NCI-H128 (cell line): ENCODE measurements around the gene ZFYVE19.

ENCODE experiments used
- DNase-seq: peaks from one replicate; lab custom pipeline; 2025; ENCODE audit not compliant: unreplicated experiment; lab: John Stamatoyannopoulos, UW

ZFYVE19 gene

DNA sequence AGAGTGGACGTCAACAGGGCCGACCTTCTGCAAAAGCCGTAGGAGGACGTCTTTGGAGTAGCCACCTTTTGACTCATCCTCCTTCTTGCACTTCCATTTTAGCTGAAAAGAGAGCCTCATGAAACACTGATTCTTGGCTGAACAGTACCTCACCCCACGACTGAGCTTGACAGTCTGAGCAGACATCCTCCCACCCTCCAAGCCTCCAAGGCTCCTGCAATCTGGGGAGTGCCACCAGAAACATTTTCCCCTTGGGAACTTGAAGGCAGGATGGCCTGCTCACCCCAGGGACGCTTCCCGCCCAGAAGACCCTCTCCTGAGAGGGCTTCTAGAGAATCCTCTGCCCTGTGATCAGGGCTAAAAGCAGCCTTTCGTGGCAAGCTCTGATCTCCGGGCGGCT, 31.9 kb upstream of the ZFYVE19 start:
- no peak for DNase-seq

DNA sequence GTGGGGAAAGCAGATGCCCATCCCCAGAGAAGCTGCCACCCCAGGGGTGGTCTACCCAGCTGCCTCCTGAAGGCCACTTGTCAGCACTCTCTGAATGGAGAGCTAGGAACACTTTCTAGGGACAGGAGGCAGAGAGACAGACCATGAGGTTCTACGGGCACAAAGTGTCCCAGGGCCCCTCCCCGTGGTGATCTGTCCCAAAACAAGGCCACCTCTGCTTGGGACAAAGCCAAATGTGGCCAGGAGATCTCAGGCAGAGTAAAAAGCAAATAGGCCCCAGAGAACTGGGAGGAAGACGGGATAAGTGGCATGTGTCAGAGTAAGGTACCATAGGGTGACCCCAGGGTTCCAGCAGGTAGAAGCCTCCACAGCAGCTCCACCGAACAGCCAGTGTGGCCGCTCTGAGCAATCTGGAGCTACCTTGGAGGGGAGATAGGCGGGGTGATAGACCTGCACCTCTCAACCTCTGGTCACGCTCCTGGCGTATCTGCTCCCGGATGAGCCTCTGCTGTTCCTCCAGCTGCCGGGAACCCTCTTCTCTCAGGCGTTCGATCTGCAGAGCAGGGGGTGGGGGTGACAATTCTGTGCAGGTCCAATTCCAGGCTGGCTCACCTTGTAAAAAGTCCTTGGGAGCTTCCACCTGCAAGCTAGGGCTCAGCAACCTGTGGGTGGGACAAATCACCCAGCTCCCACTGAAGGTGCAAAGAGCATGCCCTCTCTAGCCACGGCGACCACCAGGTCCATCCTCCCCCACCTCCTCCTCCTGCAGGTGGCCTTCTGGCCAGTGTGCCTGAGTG, 31.0 kb upstream of the ZFYVE19 start:
- no peak for DNase-seq

DNA sequence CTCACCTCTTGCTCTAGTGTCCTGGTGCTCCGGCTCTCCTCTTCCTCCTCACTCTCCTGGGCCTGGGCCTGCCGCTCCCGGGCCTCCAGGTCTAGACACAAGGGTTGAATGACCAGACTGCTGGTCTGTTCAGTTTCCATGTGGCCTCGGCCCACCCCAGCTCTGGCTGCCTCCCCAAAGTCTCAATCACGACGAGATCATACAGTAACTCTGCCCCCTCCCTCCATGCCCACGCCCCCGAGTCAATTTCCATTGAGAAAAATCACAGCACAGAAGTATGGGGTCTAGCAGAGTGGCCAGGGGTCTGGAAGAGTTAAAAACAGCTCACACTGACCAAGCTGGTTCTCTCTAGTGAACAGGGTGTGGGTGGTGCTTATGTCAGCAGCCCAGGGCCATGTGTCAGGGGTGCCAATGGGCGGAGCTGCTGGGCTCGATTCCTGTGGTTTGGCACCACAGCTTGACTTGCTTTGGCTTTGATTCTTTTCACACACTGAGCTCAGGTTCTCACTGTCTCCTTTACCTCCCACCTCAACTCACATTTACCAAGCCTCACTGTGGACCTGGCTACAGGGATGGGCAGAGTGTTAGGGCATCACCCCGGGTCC, 30.2 kb upstream of the ZFYVE19 start:
- DNase-seq = no peak

DNA sequence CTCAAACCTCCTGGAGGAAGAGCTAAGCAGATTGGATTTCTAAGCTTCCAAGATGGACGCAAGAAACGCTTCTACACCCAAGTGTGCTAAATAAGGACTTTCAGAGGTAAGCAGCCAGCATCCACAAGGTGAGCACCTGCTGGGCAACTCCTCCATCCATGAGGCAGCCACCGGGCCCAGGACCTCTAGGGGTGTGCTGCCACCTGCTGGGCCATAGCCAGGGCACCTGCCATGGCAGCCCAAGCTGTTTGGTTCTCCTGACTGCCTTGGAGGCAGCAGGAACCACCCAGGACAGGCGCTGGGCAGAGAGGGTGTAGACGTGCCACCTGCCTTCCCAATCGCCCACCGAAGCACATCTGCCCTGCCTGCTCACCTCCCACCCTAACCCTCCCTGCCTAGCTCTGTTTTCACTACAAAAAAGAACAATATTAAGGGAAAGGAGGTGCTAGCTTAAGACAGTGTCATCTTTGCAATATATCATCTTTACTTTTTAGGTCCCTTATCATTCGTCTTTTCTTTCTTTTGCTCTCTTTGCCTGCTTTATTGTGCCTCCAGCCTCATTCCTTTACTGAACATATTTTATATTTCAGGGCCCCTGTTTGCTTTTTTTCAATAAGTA, 24.2 kb upstream of the ZFYVE19 start:
- DNase-seq = no peak

DNA sequence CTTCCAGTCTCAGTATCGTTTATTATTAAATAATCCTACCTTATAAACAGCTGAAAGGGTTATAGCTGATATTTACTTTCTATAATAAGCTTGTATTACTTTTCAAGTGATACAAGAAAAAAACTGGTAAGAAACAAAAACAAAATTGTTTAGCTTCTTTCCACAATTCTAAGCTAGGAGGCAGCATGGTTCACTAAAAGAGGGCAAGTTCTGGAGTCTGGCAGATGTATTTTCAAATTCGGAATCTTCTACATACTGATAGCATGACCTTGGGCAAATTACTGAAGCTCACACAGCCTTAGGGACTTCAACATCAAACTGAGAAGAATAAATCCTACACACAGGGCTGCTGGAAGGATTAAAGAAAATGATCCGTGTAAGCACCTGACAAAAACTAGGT, 21.7 kb upstream of the ZFYVE19 start:
- no peak for DNase-seq

DNA sequence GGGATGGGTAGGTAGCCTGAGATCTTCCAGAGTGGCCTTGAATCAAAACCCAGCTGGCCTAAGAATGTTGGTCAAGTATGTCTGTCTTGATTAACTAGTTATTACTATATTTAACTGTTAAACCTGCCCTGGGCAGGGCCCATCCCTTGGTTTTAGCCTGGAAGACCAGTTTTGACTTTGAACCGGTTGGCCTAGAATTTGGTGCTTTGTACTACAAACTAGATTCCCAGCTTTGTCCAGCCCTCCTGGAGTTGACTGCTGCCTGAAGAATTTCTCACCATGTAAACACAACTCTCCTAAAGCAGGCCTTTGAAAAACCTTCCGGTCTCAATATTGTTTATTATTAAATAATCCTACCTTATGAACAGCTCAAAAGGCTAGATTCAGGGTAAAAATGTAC, 21.1 kb upstream of the ZFYVE19 start:
- DNase-seq = no peak

DNA sequence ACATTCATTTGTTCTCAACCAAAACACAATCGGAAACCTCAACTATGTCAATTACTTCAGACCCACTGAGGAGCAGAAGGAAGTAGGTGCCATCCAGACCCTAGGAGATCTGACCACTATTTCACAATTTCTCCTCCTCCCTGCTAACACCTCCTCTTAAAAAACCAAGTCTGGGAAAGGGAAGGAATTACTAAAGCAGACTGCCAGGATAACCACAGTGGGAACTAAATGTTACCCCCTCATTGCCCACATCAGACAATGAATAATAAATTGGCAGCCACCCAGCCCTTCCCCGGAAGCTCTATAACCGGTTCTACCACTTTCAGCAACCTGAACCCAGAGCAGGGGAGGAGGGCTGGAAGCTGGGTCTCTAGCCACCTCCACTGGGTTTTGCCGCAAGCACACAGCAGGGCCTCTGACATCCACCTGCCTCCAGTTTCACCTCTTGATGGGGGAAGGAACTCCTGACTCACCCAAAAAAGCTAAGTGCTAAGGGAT, 19.5 kb upstream of the ZFYVE19 start:
- peak; percentile 53 for DNase-seq

DNA sequence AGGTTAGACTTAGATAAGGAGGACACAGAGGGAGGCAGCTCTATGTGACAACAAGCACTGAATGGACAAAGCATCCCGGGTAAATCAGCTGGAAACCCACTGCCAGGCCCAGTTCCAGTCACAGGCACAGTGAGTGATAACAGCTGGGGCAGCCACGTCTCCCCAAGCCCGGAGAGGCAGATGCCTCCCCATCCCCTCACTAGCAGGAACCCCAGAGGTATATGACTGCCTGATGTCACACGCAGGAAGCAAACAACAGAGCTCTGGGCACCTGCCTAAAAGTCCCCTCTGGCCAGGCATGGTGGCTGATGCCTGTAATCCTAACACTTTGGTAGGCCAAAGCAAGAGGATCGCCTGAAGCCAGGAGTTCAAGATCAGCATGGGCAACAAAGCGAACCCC, 18.9 kb upstream of the ZFYVE19 start:
- DNase-seq = no peak

DNA sequence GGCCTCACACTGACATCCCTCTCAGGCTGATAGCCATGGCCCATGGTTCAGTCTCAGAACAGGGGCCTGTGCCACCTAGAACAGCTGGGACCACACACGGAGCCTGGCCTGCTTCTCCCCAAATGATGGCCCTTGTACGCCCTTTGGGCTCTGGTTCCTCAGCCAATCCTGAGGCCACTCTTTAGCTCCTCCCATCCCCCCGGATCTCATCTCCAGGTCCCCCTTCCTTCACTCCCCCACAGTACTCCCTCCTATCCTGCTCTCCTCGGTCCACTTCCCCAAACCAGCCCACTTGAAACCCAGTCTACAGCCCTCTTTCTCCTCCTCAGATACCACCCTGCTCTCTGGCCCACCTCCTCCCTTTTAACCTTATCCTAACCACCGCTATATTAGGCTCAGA, 17.8 kb upstream of the ZFYVE19 start:
- DNase-seq = no peak

DNA sequence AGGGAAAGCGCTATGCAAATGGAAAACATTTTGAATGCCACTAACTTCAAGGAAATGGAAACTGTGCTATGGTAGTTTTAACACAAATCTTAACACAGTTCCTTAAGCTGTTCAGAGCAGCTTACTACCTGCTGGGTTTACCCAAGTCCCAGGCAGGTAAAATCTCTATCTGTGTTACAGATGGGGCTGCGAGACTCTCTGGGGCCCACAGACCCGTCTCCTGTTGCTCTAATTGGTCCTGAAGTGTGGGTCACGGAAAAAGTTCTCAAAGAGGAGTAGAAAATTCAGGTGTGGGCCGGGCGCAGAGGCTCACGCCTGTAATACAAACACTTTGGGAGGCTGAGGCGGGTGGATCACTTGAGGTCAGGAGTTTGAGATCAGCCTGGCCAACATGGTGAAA, 16.9 kb upstream of the ZFYVE19 start:
- DNase-seq = no peak

DNA sequence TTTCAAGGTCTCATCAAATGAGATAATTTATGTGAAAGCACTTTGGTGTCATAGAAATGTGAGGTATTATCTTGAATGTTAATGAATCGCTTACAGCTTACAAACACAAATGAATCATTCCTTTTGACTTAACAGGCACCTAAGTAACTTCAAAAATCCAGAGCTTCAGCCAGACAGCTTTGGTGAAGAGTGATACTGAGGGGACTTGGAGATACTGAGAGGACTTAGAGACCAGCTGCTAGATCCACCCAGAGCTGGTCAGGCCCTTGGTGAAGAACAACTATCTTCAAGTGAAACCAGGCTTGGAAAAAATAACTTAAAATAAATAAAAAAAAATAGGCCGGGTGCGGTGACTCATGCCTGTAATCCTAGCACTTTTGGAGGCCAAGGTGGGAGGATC, 16.2 kb upstream of the ZFYVE19 start:
- DNase-seq = no peak

DNA sequence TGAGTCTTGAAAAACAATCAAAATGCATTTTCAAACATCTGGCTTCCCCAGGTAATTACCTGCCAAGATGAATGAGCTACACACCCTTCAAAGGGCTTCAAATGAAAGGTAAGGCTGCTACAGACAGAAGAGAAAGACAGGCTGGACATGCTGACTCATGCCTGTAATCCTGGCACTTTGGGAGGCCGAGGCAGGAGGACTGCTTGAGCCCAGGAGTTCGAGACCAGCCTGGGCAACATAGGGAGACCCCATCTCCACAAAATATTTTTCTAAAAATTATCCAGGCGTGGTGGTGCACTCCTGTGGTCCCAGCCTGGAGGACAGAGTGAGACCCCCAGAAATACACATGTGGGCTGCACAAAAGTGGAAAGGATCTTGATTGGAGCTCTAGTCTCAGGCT, 14.5 kb upstream of the ZFYVE19 start:
- no peak for DNase-seq

DNA sequence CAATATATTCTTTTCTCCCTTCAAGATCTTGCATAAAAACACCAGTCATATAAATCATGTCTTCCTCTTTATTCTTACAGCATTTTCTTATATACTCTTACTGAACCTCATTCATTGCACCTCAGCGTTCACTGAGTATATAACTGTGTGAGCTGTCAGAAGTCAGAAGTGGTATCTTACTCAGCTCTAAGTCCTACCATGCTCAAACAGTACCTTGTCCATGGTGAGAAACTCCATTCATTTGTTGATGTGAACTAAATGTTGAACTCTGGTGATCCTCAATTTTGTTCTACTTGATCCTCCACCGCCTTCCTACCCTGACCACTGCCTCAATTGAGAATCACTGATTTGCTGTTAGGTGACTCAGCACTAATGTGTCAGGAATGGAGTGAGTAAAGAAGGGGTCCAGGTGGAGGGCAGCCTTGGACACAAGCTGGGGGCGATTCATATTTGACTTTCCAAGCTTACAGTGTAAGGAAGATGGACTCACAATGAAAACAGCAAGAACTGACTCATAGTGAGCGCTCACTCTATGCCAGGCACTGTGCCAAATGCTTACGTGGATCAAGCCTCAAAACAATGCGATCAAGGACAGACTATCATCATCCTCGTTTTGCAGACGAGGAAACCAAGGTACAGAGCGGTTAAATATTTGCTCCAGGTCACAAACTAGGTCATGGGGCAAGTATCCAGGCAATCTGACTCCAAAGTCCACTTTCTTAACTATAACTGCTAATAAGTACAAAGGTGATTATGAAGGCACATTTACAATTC, 13.5 kb upstream of the ZFYVE19 start:
- DNase-seq = no peak

DNA sequence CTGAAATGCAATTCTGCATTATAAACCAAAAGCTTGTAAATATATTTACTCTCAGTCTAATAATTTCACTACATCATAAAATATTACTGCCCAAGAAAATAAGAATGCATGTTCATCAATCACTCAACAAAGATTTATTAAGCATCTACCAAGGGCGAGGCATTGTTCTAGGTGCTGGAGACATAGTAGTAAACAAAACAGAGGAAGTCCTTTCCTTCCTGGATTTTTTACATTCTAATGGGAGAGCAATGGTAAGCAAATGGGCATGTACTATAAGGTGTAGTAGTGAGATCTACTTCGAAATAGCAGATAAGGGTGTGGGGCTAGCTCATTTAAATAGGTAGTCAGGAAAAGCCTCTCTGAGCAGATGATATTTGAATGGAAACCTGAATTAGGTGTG, 10.8 kb upstream of the ZFYVE19 start:
- DNase-seq = no peak

DNA sequence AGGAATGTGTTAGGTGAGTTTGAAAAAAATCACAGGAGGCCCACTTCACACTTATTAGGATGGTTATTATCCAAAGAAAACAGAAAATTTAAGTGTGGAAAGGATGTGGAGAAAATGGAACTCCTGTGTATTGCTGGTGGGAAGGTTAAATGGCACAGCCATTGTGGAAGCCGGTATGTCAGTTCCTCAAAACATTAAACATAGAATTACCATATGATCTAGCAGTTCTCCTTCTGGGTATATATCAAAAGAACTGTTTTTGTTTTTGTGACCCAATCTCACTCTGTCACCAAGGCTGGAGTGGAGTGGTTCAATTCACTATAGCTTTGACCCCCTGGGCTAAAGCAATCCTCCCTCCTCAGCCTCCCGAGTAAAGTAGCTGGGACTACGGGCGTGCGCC, 10.4 kb upstream of the ZFYVE19 start:
- no peak for DNase-seq

DNA sequence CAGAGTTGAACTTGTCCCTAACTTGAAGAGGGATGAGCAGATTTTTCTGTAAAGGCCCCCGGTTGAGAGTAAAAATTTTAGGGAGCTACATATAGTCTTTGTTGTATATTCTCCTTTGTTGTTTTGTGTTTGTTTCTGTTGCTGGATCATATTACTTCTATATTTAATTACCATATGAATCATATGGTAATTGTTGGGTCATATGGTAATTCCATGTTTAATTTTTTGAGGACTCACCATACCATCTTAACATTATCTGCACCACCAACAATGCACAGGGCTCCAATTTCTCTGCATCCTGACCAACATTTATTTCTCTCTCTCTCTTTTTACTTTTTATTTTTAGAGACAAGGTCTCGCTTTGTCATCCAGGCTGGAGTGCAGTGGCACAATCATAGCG, 7.4 kb upstream of the ZFYVE19 start:
- no peak for DNase-seq

DNA sequence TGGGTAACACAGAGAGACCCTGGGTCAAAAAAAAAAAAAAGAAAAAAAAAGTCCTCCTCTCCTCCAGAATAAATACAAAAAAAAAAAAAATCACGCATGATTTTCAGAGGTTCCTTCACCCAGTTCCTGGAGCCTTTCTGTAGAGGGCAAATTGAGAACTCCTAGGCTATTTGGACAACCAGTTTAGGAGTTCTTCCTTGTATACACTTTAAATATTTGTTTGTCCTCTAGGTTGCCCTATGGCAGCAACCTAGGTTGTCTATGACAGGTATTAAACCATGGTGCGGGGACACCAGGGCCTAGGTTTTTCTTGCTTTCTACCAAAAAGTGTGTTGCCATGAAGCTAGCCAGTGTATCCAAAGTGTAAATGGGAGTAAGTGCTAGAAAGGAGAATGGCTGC, 3.8 kb upstream of the ZFYVE19 start:
- no peak for DNase-seq

DNA sequence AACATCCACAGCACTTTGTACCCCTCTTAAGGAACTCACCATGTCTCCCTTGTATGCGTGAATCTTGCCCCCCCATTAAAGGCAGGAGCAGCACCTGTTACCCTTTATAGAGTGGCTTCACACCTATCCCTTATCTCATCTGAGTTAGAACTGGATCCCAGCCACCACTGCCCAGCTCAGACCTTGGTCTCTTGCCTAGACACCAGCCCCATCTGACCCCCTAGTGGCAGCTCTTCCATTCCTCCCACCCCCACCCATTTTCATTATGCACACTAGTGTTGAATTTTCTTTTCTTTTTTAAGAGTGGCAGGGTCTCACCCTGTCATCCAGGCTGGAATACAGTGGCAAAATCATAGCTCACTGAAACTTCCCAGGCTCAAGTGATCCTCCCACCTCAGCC, 3.2 kb upstream of the ZFYVE19 start:
- DNase-seq = no peak

DNA sequence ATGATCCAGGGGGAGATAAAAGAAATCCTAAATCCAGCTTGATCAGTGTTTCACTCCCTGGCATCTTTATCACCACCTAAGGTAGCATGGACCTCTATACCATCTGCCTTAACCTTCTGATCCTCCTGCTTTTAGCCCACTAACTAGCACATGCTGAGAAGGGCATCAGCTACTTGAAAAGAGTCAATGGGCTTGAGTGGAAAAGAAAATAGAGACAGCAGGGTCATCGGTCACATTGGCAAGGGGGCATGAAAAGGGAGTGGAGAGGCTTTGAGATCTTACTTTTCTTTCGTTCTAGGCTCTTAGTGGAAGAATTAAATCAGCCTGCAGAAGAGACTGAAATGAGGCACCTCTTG, 239 bp upstream of the ZFYVE19 start:
- no peak for DNase-seq

DNA sequence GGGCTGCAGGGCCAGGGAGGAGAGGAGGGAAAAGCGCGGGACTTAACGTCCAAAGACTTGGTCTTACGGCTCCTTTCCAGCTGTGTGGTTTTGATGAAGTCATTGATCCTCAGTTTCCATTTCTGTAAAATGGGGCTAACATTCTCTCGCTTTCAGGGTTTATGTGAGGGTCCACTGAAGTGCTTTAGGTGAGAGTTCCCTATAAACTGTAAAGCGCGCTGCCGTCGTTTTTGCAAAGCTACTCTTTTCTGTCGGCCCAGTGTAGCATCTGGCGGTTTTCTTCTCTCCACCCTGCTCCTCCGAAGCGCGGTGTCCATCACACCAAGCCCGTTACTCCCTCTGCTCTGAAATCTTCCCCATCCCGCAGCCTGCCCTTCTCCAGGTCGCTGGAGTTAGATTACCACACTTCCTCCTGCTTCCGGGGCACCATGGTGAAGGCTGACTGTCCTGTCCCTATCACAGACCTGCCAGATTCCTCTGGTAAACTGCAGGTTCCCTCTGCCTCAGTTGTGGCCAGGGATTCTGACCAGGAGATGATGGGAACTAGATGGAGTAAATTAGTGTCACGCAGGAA, 1.1 kb downstream of the ZFYVE19 start:
- DNase-seq = no peak

DNA sequence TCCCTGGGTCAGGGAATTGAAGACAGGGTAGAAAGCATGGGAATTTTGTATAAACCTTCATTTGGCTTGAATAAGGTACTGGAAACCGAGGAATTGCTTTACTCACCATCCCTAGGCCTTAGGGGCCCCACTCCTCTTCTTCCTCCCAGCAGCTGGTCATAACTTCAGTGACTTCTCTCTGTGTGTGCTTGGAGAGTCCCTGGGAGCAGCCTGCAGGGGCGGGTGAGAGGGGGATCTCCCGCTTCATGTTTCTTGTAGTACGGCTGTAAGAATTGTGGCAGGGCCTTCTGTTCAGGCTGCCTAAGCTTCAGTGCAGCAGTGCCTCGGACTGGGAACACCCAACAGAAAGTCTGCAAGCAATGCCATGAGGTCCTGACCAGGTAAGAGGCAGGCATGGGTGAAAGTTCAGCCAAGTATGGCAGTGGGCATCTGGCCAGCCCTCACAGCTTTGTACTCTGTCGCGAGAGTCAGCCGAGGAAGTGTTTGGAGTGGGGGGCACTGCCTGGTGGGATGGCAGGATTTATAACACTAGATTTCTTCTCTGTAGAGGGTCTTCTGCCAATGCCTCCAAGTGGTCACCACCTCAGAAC, 2.1 kb downstream of the ZFYVE19 start:
- DNase-seq = no peak
